Measurements from ENCODE around the gene TNFSF13.
"Not testable (repeated sequence)": the region's sequence is repeated elsewhere in the genome, so short reads cannot be mapped to it uniquely, and the experiment has no call there.

Gene TNFSF13

GRCh38 chr17:7591596-7591995 lies 33.0 kb downstream of the TNFSF13 start:
- DNase-seq (ENCODE audit: extremely low spot score) = no peak
- TF ChIP-seq CTCF (IDR thresholded peaks at IDR 0.05; ENCODE audit: control extremely low read depth, extremely low read depth, low read depth, missing control alignments) = no peak
- POLR2A ChIA-PET = interaction anchor here (0.6 kb wide), 1 partner anchor 12 kb away, joined by 3 read pairs; the partner anchor contains the start of gene CD68
- CTCF ChIA-PET = no interaction called here

DNA sequence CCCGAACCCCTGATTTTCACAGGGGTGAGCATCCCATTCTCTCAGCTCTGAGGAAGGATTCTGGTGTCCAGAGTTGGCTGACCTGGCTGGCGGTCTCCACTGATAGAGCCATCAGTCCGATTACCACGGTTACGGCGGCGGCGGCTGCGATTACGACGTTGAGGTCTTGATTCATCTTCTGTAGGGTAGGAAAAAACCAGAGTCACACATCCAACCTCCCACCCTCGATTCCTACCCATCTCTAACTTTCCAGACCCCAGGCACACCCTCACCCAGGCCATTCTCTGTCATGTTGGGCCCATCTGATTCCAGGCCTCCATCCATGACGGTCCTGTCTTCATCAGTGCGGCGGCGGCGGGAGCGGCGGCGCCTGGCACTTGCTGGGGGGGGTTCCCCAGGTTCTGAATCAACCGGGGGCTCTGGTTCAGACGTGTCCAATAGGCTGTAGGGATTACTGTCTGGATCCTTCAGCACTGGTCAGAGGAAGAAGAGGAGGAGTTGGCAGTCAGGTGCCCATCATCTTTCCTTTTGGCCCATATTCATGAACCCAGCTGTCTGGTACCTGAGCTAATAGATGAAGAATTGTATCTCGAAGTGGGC lies 34.0 kb downstream of the TNFSF13 start:
- no peak for TF ChIP-seq CTCF (IDR thresholded peaks at IDR 0.05; ENCODE audit: control extremely low read depth, extremely low read depth, low read depth, missing control alignments)
- ChIA-PET CTCF (interaction anchor here (0.9 to 1.6 kb wide), 4 partner anchors 9 to 78 kb away, joined by 3 to 6 read pairs (median 5); partner anchors contain the start of genes FXR2 and MPDU1), POLR2A (no interaction called here)
- no peak for DNase-seq (ENCODE audit: extremely low spot score)

- no peak for TF ChIP-seq CTCF (IDR thresholded peaks at IDR 0.05; ENCODE audit: control extremely low read depth, extremely low read depth, low read depth, missing control alignments)
- POLR2A ChIA-PET = no interaction called here
- CTCF ChIA-PET = interaction anchor here (0.9 to 1.6 kb wide), 5 partner anchors 9 to 237 kb away, joined by 3 to 6 read pairs (median 5); partner anchors contain the start of genes FXR2 and MPDU1
- no peak for DNase-seq (ENCODE audit: extremely low spot score)
Measured at GRCh38 chr17:7593296-7593695, 34.7 kb downstream of the TNFSF13 start.

DNA sequence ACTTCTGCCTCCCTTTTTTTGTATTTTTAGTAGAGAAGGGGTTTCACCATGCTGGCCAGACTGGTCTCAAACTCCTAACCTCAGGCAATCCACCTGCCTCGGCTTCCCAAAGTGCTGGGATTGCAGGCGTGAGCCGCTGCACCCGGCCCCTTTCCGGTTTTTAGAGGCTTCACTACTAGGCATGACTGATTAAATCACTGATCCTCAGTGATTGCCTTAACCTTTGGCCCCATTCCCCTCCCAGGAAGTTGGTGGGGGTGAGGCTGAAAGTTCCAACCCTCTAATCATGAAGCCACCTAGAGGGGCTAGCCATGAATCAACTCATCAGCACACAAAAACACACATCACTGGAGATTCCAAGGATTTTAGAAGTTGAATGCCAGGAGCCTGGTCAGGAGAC lies 39.0 kb downstream of the TNFSF13 start:
- CTCF ChIA-PET; POLR2A ChIA-PET; DNase-seq (ENCODE audit: extremely low spot score): not testable (repeated sequence)

GRCh38 chr17:7606280-7606679 lies 47.7 kb downstream of the TNFSF13 start:
- no peak for TF ChIP-seq CTCF (IDR thresholded peaks at IDR 0.05; ENCODE audit: control extremely low read depth, extremely low read depth, low read depth, missing control alignments)
- POLR2A ChIA-PET = no interaction called here
- CTCF ChIA-PET = interaction anchor here (2.4 kb wide), 1 partner anchor 17 kb away, joined by 7 read pairs; no protein-coding TSS in a partner anchor
- no peak for DNase-seq (ENCODE audit: extremely low spot score)

- DNase-seq (ENCODE audit: extremely low spot score) = no peak
- POLR2A ChIA-PET = no interaction called here
- no peak for TF ChIP-seq CTCF (IDR thresholded peaks at IDR 0.05; ENCODE audit: control extremely low read depth, extremely low read depth, low read depth, missing control alignments)
- CTCF ChIA-PET = interaction anchor here (0.7 to 9.0 kb wide), 5 partner anchors 10 to 77 kb away, joined by 3 to 68 read pairs (median 3); partner anchors contain the start of genes SAT2, SHBG, TP53 and WRAP53
Measured at GRCh38 chr17:7610641-7611040, 52.1 kb downstream of the TNFSF13 start.
